Kidney (tissue), 14 donors: ENCODE measurements around the gene SMPD2. TPM values are rescaled to one million over a fixed set of nuclear protein-coding genes. Genes with fewer than 3 reads are reported as not detected.

Experiments
- DNase-seq, 5 donors: peaks; one replicate each; pipeline ENCODE4 v3.0.0-alpha.2; 2013 to 2020
- FAIRE-seq: peaks from 2 replicates; lab custom pipeline; 2012; peaks lifted over from hg19 to GRCh38; lab: Jason Lieb, UNC
- H3K27ac ChIP-seq, 2 donors: one replicate each; pipeline ENCODE4 v1.7.0; 2013; ENCODE audit warnings: low read depth in 2 of 2, low read length in 2 of 2, inconsistent platforms in 1 of 2
- H3K27me3 ChIP-seq: one replicate; pipeline ENCODE4 v1.7.1; 2013; ENCODE audit warnings: low read length, inconsistent platforms; ENCODE audit not compliant: control insufficient read depth, insufficient read depth
- H3K36me3 ChIP-seq, 3 donors: one replicate each; pipeline versions ENCODE4 v1.7.0 to v1.7.1; 2013; ENCODE audit warnings: low read length in 3 of 3, control low read depth in 1 of 3, inconsistent platforms in 1 of 3; ENCODE audit not compliant: insufficient read depth in 3 of 3, control insufficient read depth in 2 of 3
- H3K4me1 ChIP-seq, 3 donors: one replicate each; pipeline versions ENCODE4 v1.7.0 to v1.7.1; 2013; ENCODE audit warnings: low read length in 3 of 3, inconsistent platforms in 1 of 3, low read depth in 1 of 3; ENCODE audit not compliant: control insufficient read depth in 2 of 3, insufficient read depth in 2 of 3
- H3K4me3 ChIP-seq, 3 donors: one replicate each; pipeline versions ENCODE4 v1.7.0 to v1.8.1; 2013; ENCODE audit warnings: low read length in 3 of 3, control low read depth in 1 of 3, inconsistent platforms in 1 of 3
- H3K9ac ChIP-seq, 3 donors: one replicate each; pipeline versions ENCODE4 v1.7.0 to v1.7.1; 2013; ENCODE audit warnings: low read length in 3 of 3, control low read depth in 1 of 3, inconsistent platforms in 1 of 3
- H3K9me3 ChIP-seq, 3 donors: one replicate each; pipeline versions ENCODE4 v1.7.0 to v1.7.1; 2013; ENCODE audit warnings: low read length in 3 of 3, control low read depth in 1 of 3, inconsistent platforms in 1 of 3; ENCODE audit not compliant: control insufficient read depth in 2 of 3, insufficient read depth in 1 of 3
- intact Hi-C: fragments of 100-400 bp; cut with DNase I; formaldehyde crosslinking; loops from one replicate; pipeline ENCODE4 v1.11.1; 2022
- polyA plus RNA-seq: library from polyadenylated mRNA; stranded (reverse); fragments of 350-450 nt; fragmentation: Illumina TruSeq; extraction: RNeasy Lipid Tissue Mini Kit (QIAGEN cat#74804); gene quantifications from one replicate; pipeline ENCODE4 v1.2.3, GENCODE V29; 2014; ENCODE audit warnings: low read depth, low replicate concordance; ENCODE audit not compliant: insufficient read depth
- total RNA-seq: library from RNA; stranded (reverse); fragmentation: NEBNext Ultra II Directional; extraction: Animal tissue kit (Norgen Biotek cat#: 25700); gene quantifications from one replicate; pipeline ENCODE4 v1.2.1, GENCODE V29; 2021
- TF ChIP-seq, protein P1 (sequence below): IDR thresholded peaks from 3 replicates; pipeline ENCODE4 v1.5.1; 2012; ENCODE audit warnings: mild to moderate bottlenecking, moderate library complexity, borderline replicate concordance; ENCODE audit not compliant: insufficient read depth; ENCODE audit errors: extremely low read depth
- donor health status: control.
- donor health status: control.
- donor health status: control.
- donor health status: control.
- donor health status: control.
- donor health status: DM: yes; HTN: yes; CAD: no.
- donor health status: Normal renal cell carcinoma (clear cell type).

Gene SMPD2
- total and polyA plus RNA-seq, 2 donors from 2014 or later = 14.7 to 17.4 TPM

DNA sequence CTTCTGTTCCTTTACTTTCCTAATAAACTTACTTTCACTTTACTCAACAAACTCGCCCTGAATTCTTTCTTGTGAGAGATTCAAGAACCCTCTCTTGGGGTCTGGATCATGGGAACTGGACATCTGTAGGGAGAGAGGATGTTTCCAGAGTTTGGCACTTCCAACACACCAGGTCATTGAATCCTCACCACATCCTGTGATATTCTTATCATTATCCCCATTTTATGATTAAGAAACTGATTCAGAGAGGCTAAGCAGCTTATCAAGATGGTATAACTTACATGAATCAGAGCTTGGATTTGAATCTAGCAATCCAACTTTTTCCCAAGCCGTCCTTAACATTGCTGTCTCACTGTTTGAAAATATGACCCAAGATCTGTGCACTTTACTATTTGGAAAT, 15.6 kb upstream of the SMPD2 start:
- Histone ChIP-seq H3K27ac (no peak overlapping the region), H3K4me1 (peaks cover 0 to 5% (median 4%) of the 10 kb centered on the region in 3 donors), H3K36me3 (no peaks in the 10 kb centered on the region), H3K4me3 (no peak overlapping the region), H3K27me3 (no peaks in the 10 kb centered on the region), H3K9ac (no peak overlapping the region), H3K9me3 (no peaks in the 10 kb centered on the region)
- TF ChIP-seq, protein P1, sequence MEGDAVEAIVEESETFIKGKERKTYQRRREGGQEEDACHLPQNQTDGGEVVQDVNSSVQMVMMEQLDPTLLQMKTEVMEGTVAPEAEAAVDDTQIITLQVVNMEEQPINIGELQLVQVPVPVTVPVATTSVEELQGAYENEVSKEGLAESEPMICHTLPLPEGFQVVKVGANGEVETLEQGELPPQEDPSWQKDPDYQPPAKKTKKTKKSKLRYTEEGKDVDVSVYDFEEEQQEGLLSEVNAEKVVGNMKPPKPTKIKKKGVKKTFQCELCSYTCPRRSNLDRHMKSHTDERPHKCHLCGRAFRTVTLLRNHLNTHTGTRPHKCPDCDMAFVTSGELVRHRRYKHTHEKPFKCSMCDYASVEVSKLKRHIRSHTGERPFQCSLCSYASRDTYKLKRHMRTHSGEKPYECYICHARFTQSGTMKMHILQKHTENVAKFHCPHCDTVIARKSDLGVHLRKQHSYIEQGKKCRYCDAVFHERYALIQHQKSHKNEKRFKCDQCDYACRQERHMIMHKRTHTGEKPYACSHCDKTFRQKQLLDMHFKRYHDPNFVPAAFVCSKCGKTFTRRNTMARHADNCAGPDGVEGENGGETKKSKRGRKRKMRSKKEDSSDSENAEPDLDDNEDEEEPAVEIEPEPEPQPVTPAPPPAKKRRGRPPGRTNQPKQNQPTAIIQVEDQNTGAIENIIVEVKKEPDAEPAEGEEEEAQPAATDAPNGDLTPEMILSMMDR = no peak
- FAIRE-seq (no peak), DNase-seq (no peak)
- intact Hi-C loops = no loop called here

DNA sequence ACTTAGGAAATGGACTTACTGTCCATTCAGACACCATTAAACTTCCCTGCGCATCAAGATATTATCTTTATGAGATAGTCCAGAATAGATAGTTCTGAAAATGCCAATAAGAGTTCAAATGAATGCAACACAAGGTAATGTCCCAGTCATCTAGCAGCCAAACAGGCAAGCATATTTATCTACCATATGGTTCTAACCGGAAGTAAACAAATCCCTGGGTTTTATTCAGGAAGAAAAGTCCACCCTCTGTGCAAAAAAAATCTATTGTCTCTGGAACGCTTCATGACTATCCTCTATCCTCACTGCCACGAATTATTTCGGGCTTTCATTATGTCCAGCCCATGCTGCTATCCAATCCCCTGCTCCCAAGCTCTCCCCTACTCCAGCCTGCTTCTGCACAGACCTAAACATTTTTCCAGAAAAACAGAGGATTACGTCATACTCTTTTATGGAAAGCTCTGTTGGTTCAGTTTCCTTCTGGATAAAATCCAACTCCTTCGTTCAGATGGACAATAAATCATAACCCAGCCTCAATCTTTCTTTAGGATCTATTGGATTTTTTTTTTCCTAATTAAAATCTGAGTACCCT, 11.5 kb upstream of the SMPD2 start:
- peak in 1 of 5 donors; percentile 74 for DNase-seq

GRCh38 chr6:109429496-109429895, 11.0 kb upstream of the SMPD2 start:
- no peak overlapping the region for H3K9ac ChIP-seq
- no peak for DNase-seq
- H3K4me3 ChIP-seq = no peak overlapping the region
- H3K27me3 ChIP-seq = no peaks in the 10 kb centered on the region
- H3K4me1 ChIP-seq = no peaks in the 10 kb centered on the region
- no peak for FAIRE-seq
- no peak overlapping the region for H3K27ac ChIP-seq
- TF ChIP-seq, protein P1 = no peak
- H3K36me3 ChIP-seq = no peaks in the 10 kb centered on the region
- no peaks in the 10 kb centered on the region for H3K9me3 ChIP-seq
- intact Hi-C loops = no loop called here

More for the DNA sequence above, 11.5 kb upstream of the SMPD2 start:
- intact Hi-C loops = no loop called here
- Histone ChIP-seq H3K4me3 (no peak overlapping the region), H3K27me3 (no peaks in the 10 kb centered on the region), H3K4me1 (peaks cover 0 to 5% (median 0%) of the 10 kb centered on the region in 3 donors), H3K27ac (no peak overlapping the region), H3K9me3 (no peaks in the 10 kb centered on the region), H3K9ac (no peak overlapping the region), H3K36me3 (no peaks in the 10 kb centered on the region)
- FAIRE-seq = no peak
- TF ChIP-seq, protein P1 = no peak

DNA sequence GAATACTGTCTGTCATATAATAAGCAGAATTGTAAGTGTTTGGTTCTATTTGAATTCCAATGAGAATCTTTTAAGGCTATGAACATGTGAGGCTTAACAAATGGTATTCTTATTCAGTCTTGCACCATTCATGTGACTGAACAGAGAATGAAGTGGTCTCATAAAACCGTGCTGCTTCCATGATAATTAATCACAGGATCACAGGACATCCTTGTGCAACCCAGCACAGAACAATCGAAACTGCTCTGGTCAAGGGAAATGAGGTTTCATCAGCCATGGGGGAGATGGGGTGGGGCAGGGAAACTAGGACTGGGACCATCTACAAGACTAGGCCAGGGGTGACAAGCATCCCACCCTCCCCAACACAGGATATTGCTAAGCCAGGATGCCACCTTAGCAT, 6.1 kb upstream of the SMPD2 start:
- FAIRE-seq (no peak), DNase-seq (no peak)
- H3K27me3 ChIP-seq = no peaks in the 10 kb centered on the region
- H3K27ac ChIP-seq = no peak overlapping the region
- no peak overlapping the region for H3K4me3 ChIP-seq
- H3K4me1 ChIP-seq = no peaks in the 10 kb centered on the region
- intact Hi-C loops = no loop called here
- no peaks in the 10 kb centered on the region for H3K36me3 ChIP-seq
- TF ChIP-seq, protein P1 = no peak
- H3K9me3 ChIP-seq = no peaks in the 10 kb centered on the region
- no peak overlapping the region for H3K9ac ChIP-seq
